Measurements from ENCODE around the gene SHFL. TPM values are rescaled to one million over a fixed set of nuclear protein-coding genes. Genes with fewer than 3 reads are reported as not detected.

SHFL gene
- total and polyA plus RNA-seq, 8 donors: 7.9 to 41.0 (median 15.4) TPM

DNA sequence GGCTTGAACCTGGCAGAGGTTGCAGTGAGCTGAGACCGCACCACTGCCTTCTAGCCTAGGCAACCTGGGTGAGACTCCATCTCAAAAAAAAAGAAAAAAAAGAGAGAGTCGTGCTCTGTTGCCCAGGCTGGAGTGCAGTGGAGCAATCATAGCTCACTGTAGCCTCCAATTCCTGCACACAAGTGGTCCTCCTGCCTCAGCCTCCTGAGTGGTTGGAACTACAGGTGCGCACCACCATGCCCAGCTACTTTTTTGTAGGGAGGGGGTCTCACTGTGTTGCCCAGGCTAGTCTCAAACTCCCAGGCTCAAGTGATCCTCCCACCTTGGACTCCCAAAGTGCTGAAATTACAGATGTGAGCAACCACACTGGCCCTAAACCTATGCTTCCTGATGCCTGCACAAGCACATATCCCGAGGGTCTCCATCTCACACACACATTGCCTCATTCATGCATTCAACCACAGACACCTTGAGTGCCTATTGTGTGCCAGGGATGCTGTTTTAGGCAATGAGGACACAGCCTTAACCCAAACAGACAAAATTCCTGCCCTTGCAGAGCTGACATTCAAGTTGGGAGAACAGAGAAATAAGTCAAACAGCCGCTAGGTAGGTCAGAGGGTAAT is 14.2 kb downstream of the SHFL start:
- ATAC-seq: no peak
- Histone ChIP-seq H3K27ac (no peak overlapping the region), H3K4me1 (peaks cover 0 to 5% (median 0%) of the 10 kb centered on the region in 3 donors), H3K36me3 (no peaks in the 10 kb centered on the region), H3K9me3 (no peaks in the 10 kb centered on the region), H3K4me3 (no peak overlapping the region), H3K27me3 (no peaks in the 10 kb centered on the region)
- no peak for FAIRE-seq
- TF ChIP-seq, protein P1, sequence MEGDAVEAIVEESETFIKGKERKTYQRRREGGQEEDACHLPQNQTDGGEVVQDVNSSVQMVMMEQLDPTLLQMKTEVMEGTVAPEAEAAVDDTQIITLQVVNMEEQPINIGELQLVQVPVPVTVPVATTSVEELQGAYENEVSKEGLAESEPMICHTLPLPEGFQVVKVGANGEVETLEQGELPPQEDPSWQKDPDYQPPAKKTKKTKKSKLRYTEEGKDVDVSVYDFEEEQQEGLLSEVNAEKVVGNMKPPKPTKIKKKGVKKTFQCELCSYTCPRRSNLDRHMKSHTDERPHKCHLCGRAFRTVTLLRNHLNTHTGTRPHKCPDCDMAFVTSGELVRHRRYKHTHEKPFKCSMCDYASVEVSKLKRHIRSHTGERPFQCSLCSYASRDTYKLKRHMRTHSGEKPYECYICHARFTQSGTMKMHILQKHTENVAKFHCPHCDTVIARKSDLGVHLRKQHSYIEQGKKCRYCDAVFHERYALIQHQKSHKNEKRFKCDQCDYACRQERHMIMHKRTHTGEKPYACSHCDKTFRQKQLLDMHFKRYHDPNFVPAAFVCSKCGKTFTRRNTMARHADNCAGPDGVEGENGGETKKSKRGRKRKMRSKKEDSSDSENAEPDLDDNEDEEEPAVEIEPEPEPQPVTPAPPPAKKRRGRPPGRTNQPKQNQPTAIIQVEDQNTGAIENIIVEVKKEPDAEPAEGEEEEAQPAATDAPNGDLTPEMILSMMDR (IDR thresholded peaks at IDR 0.05): no peak
- no peak for DNase-seq
- WGBS, 2 donors: 72 to 82% methylated on average over 5 of the region's 5 CpGs
- intact Hi-C loops (cut with DNase I): no loop called here

DNA sequence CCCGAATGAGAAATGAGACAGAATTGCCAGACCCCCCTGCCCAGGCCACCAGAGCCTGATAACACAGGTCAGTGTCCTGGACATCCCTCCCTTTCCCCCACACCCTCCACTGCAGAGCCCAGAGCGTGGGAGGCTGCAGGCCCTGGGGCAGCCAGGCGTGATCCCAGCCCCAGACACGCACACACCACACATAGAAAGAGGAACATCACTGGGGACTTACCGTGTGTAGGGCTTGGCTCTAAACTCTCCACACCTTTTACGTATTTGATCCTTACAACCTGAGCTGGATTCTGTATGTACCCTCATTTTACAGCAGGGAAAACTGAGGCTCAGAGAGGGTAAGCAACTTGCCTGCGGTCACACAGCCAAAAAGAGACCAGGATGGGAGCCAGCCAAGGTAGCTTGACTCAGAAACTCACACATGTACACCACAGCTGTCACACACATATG is 16.7 kb downstream of the SHFL start:
- peaks cover 0 to 7% (median 4%) of the 10 kb centered on the region in 3 donors for H3K4me1 ChIP-seq
- H3K27me3 ChIP-seq: no peaks in the 10 kb centered on the region
- no peak overlapping the region for H3K4me3 ChIP-seq
- no peak overlapping the region for H3K27ac ChIP-seq
- TF ChIP-seq, protein P1 (IDR thresholded peaks at IDR 0.05): no peak
- ATAC-seq: no peak
- no peaks in the 10 kb centered on the region for H3K9me3 ChIP-seq
- intact Hi-C loops (cut with DNase I): no loop called here
- H3K36me3 ChIP-seq: peaks cover 0 to 3% (median 2%) of the 10 kb centered on the region in 3 donors
- 79 to 83% methylated on average over 7 of the region's 7 CpGs for WGBS, 2 donors
- no peak for FAIRE-seq
- DNase-seq: peak in 1 of 6 donors; percentile 5

DNA sequence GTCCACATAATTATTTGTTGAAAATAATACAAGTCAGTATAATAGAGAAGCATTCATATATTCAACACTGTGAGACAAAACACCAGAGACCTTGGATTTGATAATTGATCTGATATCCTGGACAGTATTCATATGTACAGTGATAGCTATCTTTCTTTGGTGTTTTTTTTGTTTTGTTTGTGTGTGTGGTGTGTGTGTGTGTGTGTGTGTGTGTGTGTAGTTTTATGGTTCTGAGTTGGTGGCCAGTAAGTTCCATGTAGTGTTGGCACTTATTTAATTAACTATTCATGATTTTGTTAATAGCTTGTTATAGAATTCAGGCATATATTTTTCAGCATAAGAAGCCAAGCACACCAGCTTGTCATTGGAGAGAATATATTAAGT is 18.0 kb downstream of the SHFL start:
- FAIRE-seq: no peak
- DNase-seq: no peak
- H3K9me3 ChIP-seq: no peaks in the 10 kb centered on the region
- no peak for ATAC-seq
- no peaks in the 10 kb centered on the region for H3K27me3 ChIP-seq
- no peak overlapping the region for H3K4me3 ChIP-seq
- H3K36me3 ChIP-seq: peaks cover 6 to 12% (median 11%) of the 10 kb centered on the region in 3 donors
- TF ChIP-seq, protein P1 (IDR thresholded peaks at IDR 0.05): no peak
- H3K27ac ChIP-seq: no peak overlapping the region
- peaks cover 0 to 7% (median 4%) of the 10 kb centered on the region in 3 donors for H3K4me1 ChIP-seq
- intact Hi-C loops (cut with DNase I): no loop called here

DNA sequence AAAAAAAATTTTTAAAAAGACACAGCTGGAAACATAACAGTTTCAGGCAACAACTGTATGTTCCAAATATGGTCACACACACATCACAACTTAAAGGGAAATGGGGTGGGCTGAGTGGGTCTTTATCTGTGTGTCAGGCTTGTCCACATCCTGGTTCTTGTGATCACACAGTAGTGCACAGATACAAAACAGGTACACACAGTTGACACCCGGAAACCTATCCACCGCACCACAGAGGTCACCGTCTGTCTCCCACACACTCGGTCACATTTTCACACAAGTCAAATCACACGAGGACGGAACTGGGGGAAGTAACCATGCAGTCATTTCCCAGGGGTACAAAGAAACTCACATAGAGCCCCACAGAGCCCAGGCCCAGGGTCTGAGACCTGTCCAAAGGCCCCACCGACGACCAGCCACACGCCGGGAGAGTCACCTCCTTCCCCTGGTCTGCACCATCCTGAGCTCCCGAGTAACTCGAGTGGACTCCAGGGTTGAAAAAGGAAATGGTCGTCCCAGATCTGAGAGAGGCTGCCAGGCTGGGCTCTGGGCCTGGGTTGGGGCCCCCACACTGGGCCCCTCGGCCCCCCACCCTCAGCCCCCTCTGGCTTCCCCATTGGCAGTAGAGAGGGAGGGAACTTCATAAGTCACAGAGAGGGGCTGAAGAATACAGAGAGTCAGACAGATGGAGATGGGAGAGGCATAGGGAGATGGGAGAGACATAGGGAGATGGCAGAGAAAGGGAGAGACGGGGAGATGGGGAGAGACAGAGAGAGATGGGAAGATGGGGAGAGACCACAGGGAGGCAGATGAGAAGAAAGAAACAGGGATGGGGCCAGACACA is 18.8 kb downstream of the SHFL start:
- DNase-seq (no peak), FAIRE-seq (no peak), ATAC-seq (no peak)
- Histone ChIP-seq H3K27me3 (no peaks in the 10 kb centered on the region), H3K4me1 (peaks cover 0 to 7% (median 4%) of the 10 kb centered on the region in 3 donors), H3K36me3 (peaks cover 10 to 19% (median 15%) of the 10 kb centered on the region in 3 donors), H3K9me3 (no peaks in the 10 kb centered on the region), H3K4me3 (no peak overlapping the region), H3K27ac (no peak overlapping the region)
- TF ChIP-seq, protein P1 (IDR thresholded peaks at IDR 0.05): no peak
- intact Hi-C loops (cut with DNase I): no loop called here
- 65 to 73% methylated on average over 15 of the region's 15 CpGs for WGBS, 2 donors
